HG02884 (cell line): ENCODE measurements around the gene TTLL5.

ENCODE experiments used
- ATAC-seq: cut with Tn5 transposase; IDR thresholded peaks from one replicate; pipeline ENCODE4 v1.9.1; 2021; ENCODE audit warnings: mild to moderate bottlenecking, moderate library complexity; ENCODE audit not compliant: unreplicated experiment

Gene TTLL5

GRCh38 chr14:75660630-75661498, at the start of gene TTLL5, which contains the start of gene ERG28:
TSS of gene TTLL5 (plus strand) at chr14:75661246. CDS start at chr14:75663150, 1,904 bp downstream.
TSS of gene ERG28 (minus strand) at chr14:75660876. CDS start at chr14:75657502, 3,374 bp downstream.
- peak; percentile 94 for ATAC-seq

GRCh38 chr14:75612157-75612556, 48.9 kb upstream of the TTLL5 start:
- no peak for ATAC-seq

- ATAC-seq, result no peak
Measured at GRCh38 chr14:75614179-75614578, 46.9 kb upstream of the TTLL5 start.

- no peak for ATAC-seq
Measured at GRCh38 chr14:75615200-75615599, 45.8 kb upstream of the TTLL5 start.

- ATAC-seq, result no peak
Measured at GRCh38 chr14:75619548-75619947, 41.5 kb upstream of the TTLL5 start.

- ATAC-seq, result no peak
Measured at GRCh38 chr14:75625034-75625433, 36.0 kb upstream of the TTLL5 start.

- no peak for ATAC-seq
Measured at GRCh38 chr14:75626396-75626795, 34.6 kb upstream of the TTLL5 start.

- no peak for ATAC-seq
Measured at GRCh38 chr14:75626863-75627262, 34.2 kb upstream of the TTLL5 start.

GRCh38 chr14:75627406-75627805, 33.6 kb upstream of the TTLL5 start:
- ATAC-seq, result no peak

GRCh38 chr14:75628816-75629215, 32.2 kb upstream of the TTLL5 start:
- ATAC-seq, result no peak

GRCh38 chr14:75630695-75631452, 30.2 kb upstream of the TTLL5 start:
- no peak for ATAC-seq

GRCh38 chr14:75631453-75631831, 29.6 kb upstream of the TTLL5 start:
- no peak for ATAC-seq

- ATAC-seq, result no peak
Measured at GRCh38 chr14:75634848-75635247, 26.2 kb upstream of the TTLL5 start.

- ATAC-seq, result no peak
Measured at GRCh38 chr14:75636100-75636692, 24.9 kb upstream of the TTLL5 start.

GRCh38 chr14:75640876-75641275, 20.2 kb upstream of the TTLL5 start:
- no peak for ATAC-seq

- no peak for ATAC-seq
Measured at GRCh38 chr14:75643985-75644384, 17.1 kb upstream of the TTLL5 start.

GRCh38 chr14:75645056-75645455, 16.0 kb upstream of the TTLL5 start:
- ATAC-seq, result no peak

GRCh38 chr14:75646762-75647161, 14.3 kb upstream of the TTLL5 start:
- no peak for ATAC-seq

- ATAC-seq, result no peak
Measured at GRCh38 chr14:75647640-75648039, 13.4 kb upstream of the TTLL5 start.

GRCh38 chr14:75648066-75648838, 12.8 kb upstream of the TTLL5 start:
- no peak for ATAC-seq

GRCh38 chr14:75649337-75649736, 11.7 kb upstream of the TTLL5 start:
- no peak for ATAC-seq
